Measurements from ENCODE around the gene LRPAP1. TPM values are rescaled to one million over a fixed set of nuclear protein-coding genes. Genes with fewer than 3 reads are reported as not detected.
"Not testable (repeated sequence)": the region's sequence is repeated elsewhere in the genome, so short reads cannot be mapped to it uniquely, and the experiment has no call there.

LRPAP1 gene
- total RNA-seq, 1 donor from 2014 or later = 62.9 TPM

DNA sequence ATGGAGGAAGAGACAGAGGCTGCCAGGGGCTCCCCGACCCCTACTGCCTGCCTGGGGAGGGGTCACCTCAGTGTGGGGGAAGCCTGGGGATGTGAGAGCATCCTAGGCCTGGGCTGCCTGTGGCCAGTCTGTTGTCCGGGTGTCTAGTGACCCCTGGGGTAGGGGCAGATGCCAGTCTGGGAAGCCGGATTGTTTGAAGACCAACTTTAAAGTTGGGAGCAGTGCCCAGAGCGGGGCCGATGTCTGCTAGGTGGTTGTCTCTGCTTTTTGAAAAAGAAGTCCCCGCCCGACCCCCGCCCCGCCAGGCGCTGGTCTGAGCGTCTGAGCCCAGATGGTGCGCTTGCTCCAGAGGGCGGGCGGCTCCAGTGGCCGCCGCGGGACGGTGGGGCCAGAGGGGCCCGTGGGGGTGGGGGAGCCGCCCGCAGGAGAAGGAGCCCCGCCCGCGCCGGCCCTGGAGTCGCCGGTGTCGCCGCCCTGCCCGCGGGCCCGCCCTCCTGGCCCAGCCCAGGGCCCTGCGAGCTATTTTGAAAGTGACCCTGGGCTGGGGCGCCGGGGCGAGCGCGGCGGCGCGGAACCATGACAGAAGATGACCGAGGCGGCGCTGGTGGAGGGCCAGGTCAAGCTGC lies 69.3 kb downstream of the LRPAP1 start, which contains the start of gene DOK7:
DOK7 (plus strand) TSS at position 517 of the 626 bp plus-strand sequence; CDS start at position 587, 70 bp downstream.
- TF ChIP-seq, protein P1, sequence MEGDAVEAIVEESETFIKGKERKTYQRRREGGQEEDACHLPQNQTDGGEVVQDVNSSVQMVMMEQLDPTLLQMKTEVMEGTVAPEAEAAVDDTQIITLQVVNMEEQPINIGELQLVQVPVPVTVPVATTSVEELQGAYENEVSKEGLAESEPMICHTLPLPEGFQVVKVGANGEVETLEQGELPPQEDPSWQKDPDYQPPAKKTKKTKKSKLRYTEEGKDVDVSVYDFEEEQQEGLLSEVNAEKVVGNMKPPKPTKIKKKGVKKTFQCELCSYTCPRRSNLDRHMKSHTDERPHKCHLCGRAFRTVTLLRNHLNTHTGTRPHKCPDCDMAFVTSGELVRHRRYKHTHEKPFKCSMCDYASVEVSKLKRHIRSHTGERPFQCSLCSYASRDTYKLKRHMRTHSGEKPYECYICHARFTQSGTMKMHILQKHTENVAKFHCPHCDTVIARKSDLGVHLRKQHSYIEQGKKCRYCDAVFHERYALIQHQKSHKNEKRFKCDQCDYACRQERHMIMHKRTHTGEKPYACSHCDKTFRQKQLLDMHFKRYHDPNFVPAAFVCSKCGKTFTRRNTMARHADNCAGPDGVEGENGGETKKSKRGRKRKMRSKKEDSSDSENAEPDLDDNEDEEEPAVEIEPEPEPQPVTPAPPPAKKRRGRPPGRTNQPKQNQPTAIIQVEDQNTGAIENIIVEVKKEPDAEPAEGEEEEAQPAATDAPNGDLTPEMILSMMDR (IDR thresholded peaks at IDR 0.05) = no peak
- CTCF ChIA-PET = interaction anchor here (1.1 to 1.4 kb wide), 2 partner anchors 17 to 119 kb away, joined by 3 to 5 read pairs; no protein-coding TSS in a partner anchor
- H3K4me3 Mint-ChIP-seq = peak within 1 kb of the TSS; percentile 24

DNA sequence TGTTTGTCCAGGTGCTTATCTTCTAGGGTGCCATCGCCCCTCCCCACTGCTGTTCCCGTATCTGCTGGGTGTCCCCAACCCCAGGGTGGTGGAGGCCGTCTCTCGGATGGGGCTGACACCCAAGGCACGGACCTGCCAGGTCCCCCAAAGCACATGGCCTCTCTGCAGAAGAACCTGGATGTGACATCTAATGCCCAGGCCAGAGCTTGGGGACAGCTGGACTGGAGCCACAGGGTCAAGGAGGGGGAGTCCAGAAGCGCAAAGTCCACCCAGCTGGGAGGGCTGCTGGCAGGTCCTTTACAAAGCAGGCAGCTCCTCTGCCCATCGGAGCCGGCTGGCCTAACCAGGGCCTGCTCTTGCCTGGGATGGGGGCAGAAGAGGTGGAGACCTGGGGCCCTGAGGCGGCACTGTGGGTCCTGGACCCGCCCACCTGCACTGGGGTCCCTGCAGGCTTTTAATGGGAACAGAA lies 69.9 kb downstream of the LRPAP1 start:
- DNase-seq (no peak), ATAC-seq (ENCODE audit: low read depth) (no peak)
- H3K27me3 Mint-ChIP-seq = peaks cover 18% of the 10 kb centered on the region
- H3K4me3 Mint-ChIP-seq = peak overlapping the region; percentile 24
- no peak overlapping the region for H3K27ac Mint-ChIP-seq
- TF ChIP-seq, protein P1 (IDR thresholded peaks at IDR 0.05) = no peak
- CTCF ChIA-PET = interaction anchor here (1.1 to 1.4 kb wide), 2 partner anchors 18 to 119 kb away, joined by 3 to 5 read pairs; no protein-coding TSS in a partner anchor
- POLR2A ChIA-PET = no interaction called here
- intact Hi-C loops (cut with micrococcal nuclease) = no loop called here
- no peaks in the 10 kb centered on the region for H3K4me1 Mint-ChIP-seq
- H3K36me3 Mint-ChIP-seq (ENCODE audit: low read depth) = no peaks in the 10 kb centered on the region
- no peaks in the 10 kb centered on the region for H3K9me3 Mint-ChIP-seq

More for the DNA sequence above, 69.3 kb downstream of the LRPAP1 start, which contains the start of gene DOK7:
- no peaks in the 10 kb centered on the region for H3K9me3 Mint-ChIP-seq
- POLR2A ChIA-PET = no interaction called here
- no peak within 1 kb of the TSS for H3K27ac Mint-ChIP-seq
- DNase-seq (no peak), ATAC-seq (ENCODE audit: low read depth) (no peak)
- H3K36me3 Mint-ChIP-seq (ENCODE audit: low read depth) = no peaks in the 10 kb centered on the region
- intact Hi-C loops (cut with micrococcal nuclease) = no loop called here
- no peaks in the 10 kb centered on the region for H3K4me1 Mint-ChIP-seq
- peaks cover 18% of the 10 kb centered on the region for H3K27me3 Mint-ChIP-seq

DNA sequence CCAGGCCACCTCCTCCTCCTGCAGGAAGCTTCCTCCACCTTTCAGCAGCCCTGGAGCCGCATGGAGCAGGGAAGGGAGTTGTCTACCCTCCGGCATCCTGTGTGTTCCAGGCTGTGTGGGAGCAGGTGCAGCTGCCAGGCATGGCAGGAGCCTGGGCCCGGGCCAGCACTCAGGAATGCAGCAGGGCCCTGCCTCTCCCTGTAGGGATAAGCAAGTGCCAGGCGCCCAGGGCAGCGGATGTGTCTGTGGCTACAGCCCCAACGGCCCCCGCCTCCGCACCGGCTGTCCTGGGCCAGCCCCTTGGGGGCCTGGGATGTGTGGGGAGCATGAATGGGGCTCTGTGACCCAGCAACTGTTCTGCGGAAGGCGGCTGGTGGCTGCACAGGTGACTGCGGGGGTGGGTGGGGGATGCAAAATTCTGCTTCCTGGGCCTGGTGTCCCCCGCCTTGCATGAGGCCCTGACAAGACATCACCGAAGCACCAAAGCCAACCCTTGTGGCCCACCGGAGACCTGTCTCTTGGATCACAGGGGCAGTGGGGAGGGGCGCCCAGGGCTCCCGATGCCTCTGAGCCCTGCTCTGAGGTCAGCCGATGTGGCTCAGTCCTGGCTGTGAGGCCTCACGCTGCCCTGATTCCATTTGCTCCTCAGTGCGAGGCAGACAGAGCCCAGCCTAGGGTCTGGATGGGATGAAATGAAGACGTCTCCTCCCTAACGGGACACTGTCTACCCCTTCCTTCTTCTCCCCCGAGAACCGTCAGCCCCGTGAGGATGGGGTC lies 70.5 kb downstream of the LRPAP1 start:
- ChIA-PET POLR2A (no interaction called here), CTCF (interaction anchor here (1.4 kb wide), 1 partner anchor 19 kb away, joined by 5 read pairs; no protein-coding TSS in a partner anchor)
- no peak for DNase-seq
- H3K4me3 Mint-ChIP-seq = no peak overlapping the region
- no peaks in the 10 kb centered on the region for H3K4me1 Mint-ChIP-seq
- peaks cover 18% of the 10 kb centered on the region for H3K27me3 Mint-ChIP-seq
- TF ChIP-seq, protein P1 (IDR thresholded peaks at IDR 0.05) = no peak
- H3K27ac Mint-ChIP-seq = no peak overlapping the region
- ATAC-seq (ENCODE audit: low read depth) = no peak
- no peaks in the 10 kb centered on the region for H3K36me3 Mint-ChIP-seq (ENCODE audit: low read depth)
- no peaks in the 10 kb centered on the region for H3K9me3 Mint-ChIP-seq
- intact Hi-C loops (cut with micrococcal nuclease) = no loop called here

DNA sequence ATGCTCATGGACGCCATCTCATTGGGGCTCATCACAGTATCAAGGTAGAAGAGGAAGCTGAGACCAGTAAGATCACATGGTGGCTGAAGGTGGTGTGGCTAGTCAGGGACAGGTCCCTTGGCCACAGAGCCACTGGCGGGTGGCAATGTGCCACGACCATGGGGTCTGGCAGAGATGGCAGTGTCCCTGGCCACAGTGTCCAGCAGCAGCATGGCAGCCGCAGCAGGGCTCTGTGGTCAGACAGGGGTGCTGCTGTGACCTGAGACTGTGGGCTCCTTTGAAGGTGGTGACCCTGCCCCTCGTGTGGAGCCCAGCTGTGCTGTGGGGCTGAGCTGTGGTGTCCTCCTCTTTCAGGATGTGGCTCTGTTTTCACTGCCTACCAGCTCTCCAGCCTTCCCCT lies 71.3 kb downstream of the LRPAP1 start:
- TF ChIP-seq, protein P1 (IDR thresholded peaks at IDR 0.05) = no peak
- H3K36me3 Mint-ChIP-seq (ENCODE audit: low read depth) = no peaks in the 10 kb centered on the region
- H3K9me3 Mint-ChIP-seq = peaks cover under 1% of the 10 kb centered on the region
- H3K27me3 Mint-ChIP-seq = peaks cover 18% of the 10 kb centered on the region
- ChIA-PET POLR2A (no interaction called here), CTCF (no interaction called here)
- no peak for ATAC-seq (ENCODE audit: low read depth)
- H3K27ac Mint-ChIP-seq = no peak overlapping the region
- intact Hi-C loops (cut with micrococcal nuclease) = no loop called here
- H3K4me3 Mint-ChIP-seq = no peak overlapping the region
- no peak for DNase-seq
- no peaks in the 10 kb centered on the region for H3K4me1 Mint-ChIP-seq

DNA sequence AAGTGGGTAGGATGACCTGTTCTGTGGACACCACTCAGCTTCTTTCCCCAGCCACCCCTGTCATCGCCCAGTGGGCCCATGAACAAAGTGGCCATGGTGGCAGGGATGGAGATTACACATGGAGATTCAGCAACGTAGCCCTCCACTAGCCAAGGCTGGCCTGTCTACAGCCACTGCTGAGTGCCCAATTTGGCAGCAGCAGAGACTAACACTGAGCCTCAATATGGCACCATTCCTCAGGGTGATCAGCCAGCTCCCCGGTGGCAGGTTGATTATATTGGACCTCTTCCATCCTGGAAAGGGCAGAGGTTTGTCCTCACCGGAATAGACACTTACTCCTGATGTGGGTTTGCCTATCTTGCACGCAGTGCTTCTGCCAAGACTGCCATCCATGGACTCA lies 73.1 kb downstream of the LRPAP1 start:
- H3K27ac Mint-ChIP-seq, CTCF ChIA-PET: not testable (repeated sequence)
- H3K9me3 Mint-ChIP-seq = peaks cover 15% of the 10 kb centered on the region

More for the DNA sequence above, 73.1 kb downstream of the LRPAP1 start:
- DNase-seq; H3K27me3 Mint-ChIP-seq; ATAC-seq (ENCODE audit: low read depth); H3K4me1 Mint-ChIP-seq; H3K4me3 Mint-ChIP-seq; H3K36me3 Mint-ChIP-seq (ENCODE audit: low read depth); intact Hi-C loops (cut with micrococcal nuclease); POLR2A ChIA-PET: not testable (repeated sequence)
